Natural killer cell treated with Interleukin-12 subunit alpha and Interleukin-12 subunit beta and Interleukin-15 and Interleukin-18, amount 100 ng/mL, for 72 hours (primary cell): ENCODE data around the gene ZNF121. TPM values are rescaled to one million over a fixed set of nuclear protein-coding genes. Genes with fewer than 3 reads are reported as not detected.
A peak's percentile ranks its signal among the peaks of the same experiment; 100 is the strongest.
"Not testable (repeated sequence)": the region's sequence is repeated elsewhere in the genome, so short reads cannot be mapped to it uniquely, and the experiment has no call there.

Source experiments
- ATAC-seq, 2 donors: fragments of 150-1000 bp; cut with Tn5 transposase in 1 of 2; sonication (Bioruptor Pico), chemical (Tn5 transposase) in 1 of 2; 2 replicates each; pipeline ENCODE4 v1.10.0; 2021
- DNase-seq: peaks from one replicate; pipeline ENCODE4 v3.0.0; 2022; ENCODE audit warnings: low spot score
- H3K27ac Mint-ChIP-seq, 2 donors: 1 replicate in 1 of 2; 2 replicates in 1 of 2; pipeline ENCODE4 v1.8.0; 2022; ENCODE audit warnings: mixed read lengths in 2 of 2, mild to moderate bottlenecking in 1 of 2, moderate library complexity in 1 of 2
- H3K27me3 Mint-ChIP-seq, 2 donors: 1 replicate in 1 of 2; 2 replicates in 1 of 2; pipeline ENCODE4 v1.8.0; 2022; ENCODE audit warnings: mixed read lengths in 2 of 2
- H3K36me3 Mint-ChIP-seq: one replicate; pipeline ENCODE4 v1.8.0; 2022; ENCODE audit warnings: mixed read lengths
- H3K4me1 Mint-ChIP-seq, 2 donors: 1 replicate in 1 of 2; 2 replicates in 1 of 2; pipeline ENCODE4 v1.8.0; 2022; ENCODE audit warnings: low read depth in 2 of 2, mixed read lengths in 2 of 2, mild to moderate bottlenecking in 1 of 2
- H3K4me3 Mint-ChIP-seq: one replicate; pipeline ENCODE4 v1.8.0; 2022; ENCODE audit warnings: mixed read lengths
- H3K9me3 Mint-ChIP-seq: 2 replicates; pipeline ENCODE4 v1.8.0; 2022; ENCODE audit warnings: mixed read lengths
- total RNA-seq, 2 donors: library from RNA; stranded (reverse); gene quantifications; one replicate each; pipeline ENCODE4 v1.2.3, GENCODE V29; 2022

The ZNF121 gene
- total RNA-seq, 2 donors from 2014 or later, result 51.1 to 79.2 TPM

GRCh38 chr19:9566729-9567128 lies 17.6 kb downstream of the ZNF121 start:
- Mint-ChIP-seq H3K27ac (peak overlapping the region in 1 of 2 donors; percentile 47), H3K27me3 (no peaks in the 10 kb centered on the region), H3K4me3 (no peak overlapping the region), H3K4me1 (peaks cover 0 to 9% of the 10 kb centered on the region in 2 donors), H3K36me3 (peaks cover 73% of the 10 kb centered on the region), H3K9me3 (peaks cover 21% of the 10 kb centered on the region)
- ATAC-seq (no peak), DNase-seq (no peak)

GRCh38 chr19:9565900-9566705 lies 18.2 kb downstream of the ZNF121 start:
- Mint-ChIP-seq H3K27me3 (no peaks in the 10 kb centered on the region), H3K27ac (peak overlapping the region in 1 of 2 donors; percentile 47), H3K4me1 (peaks cover 0 to 4% of the 10 kb centered on the region in 2 donors), H3K4me3 (no peak overlapping the region), H3K36me3 (peaks cover 72% of the 10 kb centered on the region), H3K9me3 (peaks cover 21% of the 10 kb centered on the region)
- no peak for DNase-seq
- ATAC-seq, result no peak

GRCh38 chr19:9552536-9553274 lies 31.6 kb downstream of the ZNF121 start:
- Mint-ChIP-seq H3K4me3 (no peak overlapping the region), H3K27me3 (no peaks in the 10 kb centered on the region), H3K4me1 (no peaks in the 10 kb centered on the region), H3K27ac (no peak overlapping the region), H3K9me3 (peaks cover 8% of the 10 kb centered on the region), H3K36me3 (peaks cover 16% of the 10 kb centered on the region)
- DNase-seq, result no peak
- ATAC-seq, result no peak

GRCh38 chr19:9547870-9548269 lies 36.4 kb downstream of the ZNF121 start:
- Mint-ChIP-seq H3K9me3 (peaks cover 8% of the 10 kb centered on the region), H3K27ac (no peak overlapping the region), H3K36me3 (peaks cover 15% of the 10 kb centered on the region), H3K4me1 (no peaks in the 10 kb centered on the region), H3K4me3 (no peak overlapping the region), H3K27me3 (peaks cover 0 to 2% of the 10 kb centered on the region in 2 donors)
- DNase-seq (no peak), ATAC-seq (no peak)

- Mint-ChIP-seq H3K4me1 (peaks cover 16 to 23% of the 10 kb centered on the region in 2 donors), H3K9me3 (peaks cover 11% of the 10 kb centered on the region), H3K36me3 (peaks cover 27% of the 10 kb centered on the region)
- not testable (repeated sequence) for H3K4me3 Mint-ChIP-seq, DNase-seq, ATAC-seq, H3K27me3 Mint-ChIP-seq, H3K27ac Mint-ChIP-seq
These were observed 43.0 kb downstream of the ZNF121 start for GRCh38 chr19:9541281-9541680.

- DNase-seq, H3K27me3 Mint-ChIP-seq, ATAC-seq: not testable (repeated sequence)
- Mint-ChIP-seq H3K27ac (peak overlapping the region; percentile 97 to 99), H3K4me3 (peak overlapping the region; percentile 93), H3K4me1 (peaks cover 20 to 28% of the 10 kb centered on the region in 2 donors), H3K36me3 (peaks cover 40% of the 10 kb centered on the region), H3K9me3 (peaks cover 11% of the 10 kb centered on the region)
These were observed 44.4 kb downstream of the ZNF121 start for GRCh38 chr19:9539921-9540320.

- Mint-ChIP-seq H3K9me3 (peaks cover 11% of the 10 kb centered on the region), H3K27ac (peak overlapping the region; percentile 97 to 99), H3K4me1 (peaks cover 20 to 28% of the 10 kb centered on the region in 2 donors), H3K36me3 (peaks cover 44% of the 10 kb centered on the region), H3K4me3 (peak overlapping the region; percentile 93)
- not testable (repeated sequence) for ATAC-seq, H3K27me3 Mint-ChIP-seq, DNase-seq
These were observed 45.1 kb downstream of the ZNF121 start for GRCh38 chr19:9539201-9539600.

- DNase-seq (peak; percentile 88), ATAC-seq (peak; percentile 93 to 95)
- Mint-ChIP-seq H3K9me3 (peaks cover 11% of the 10 kb centered on the region), H3K27me3 (no peaks in the 10 kb centered on the region), H3K4me3 (peak within 1 kb of the TSS; percentile 93), H3K36me3 (peaks cover 52% of the 10 kb centered on the region), H3K27ac (peak within 1 kb of the TSS; percentile 97 to 99), H3K4me1 (peaks cover 20 to 28% of the 10 kb centered on the region in 2 donors)
These were observed 45.9 kb downstream of the ZNF121 start, which contains the start of gene ZNF426 for GRCh38 chr19:9538183-9539058. TSS of gene ZNF426 (minus strand) at chr19:9538645. CDS start at chr19:9536232, 2,413 bp downstream.

GRCh38 chr19:9535934-9536333 lies 48.4 kb downstream of the ZNF121 start:
- Mint-ChIP-seq H3K4me1 (peaks cover 20 to 28% of the 10 kb centered on the region in 2 donors), H3K27ac (no peak overlapping the region), H3K9me3 (peaks cover 17% of the 10 kb centered on the region), H3K36me3 (peaks cover 76% of the 10 kb centered on the region), H3K27me3 (no peaks in the 10 kb centered on the region), H3K4me3 (no peak overlapping the region)
- ATAC-seq (no peak), DNase-seq (no peak)

- Mint-ChIP-seq H3K36me3 (peaks cover 80% of the 10 kb centered on the region), H3K27me3 (no peaks in the 10 kb centered on the region), H3K9me3 (peaks cover 13% of the 10 kb centered on the region), H3K4me3 (no peak overlapping the region), H3K27ac (no peak overlapping the region), H3K4me1 (peaks cover 4% of the 10 kb centered on the region in 2 donors)
- DNase-seq (no peak), ATAC-seq (no peak)
These were observed 52.4 kb downstream of the ZNF121 start for GRCh38 chr19:9531933-9532332.

- no peak for ATAC-seq
- Mint-ChIP-seq H3K36me3 (peaks cover 76% of the 10 kb centered on the region), H3K4me3 (no peak overlapping the region), H3K27ac (no peak overlapping the region), H3K9me3 (peaks cover 20% of the 10 kb centered on the region), H3K27me3 (no peaks in the 10 kb centered on the region), H3K4me1 (no peaks in the 10 kb centered on the region)
- DNase-seq, result no peak
These were observed 55.5 kb downstream of the ZNF121 start for GRCh38 chr19:9528757-9529336.

- Mint-ChIP-seq H3K27me3 (no peaks in the 10 kb centered on the region), H3K27ac (no peak overlapping the region), H3K4me3 (no peak overlapping the region), H3K9me3 (peaks cover 27% of the 10 kb centered on the region), H3K36me3 (peaks cover 57% of the 10 kb centered on the region), H3K4me1 (no peaks in the 10 kb centered on the region)
- ATAC-seq, result no peak
- no peak for DNase-seq
These were observed 60.3 kb downstream of the ZNF121 start for GRCh38 chr19:9523885-9524474.
